Smooth muscle cell (in vitro differentiated cells): ENCODE results near the gene CRIP2. TPM values are rescaled to one million over a fixed set of nuclear protein-coding genes. Genes with fewer than 3 reads are reported as not detected.

ENCODE experiments used
- DNase-seq: peaks from one replicate; lab custom pipeline; 2025; ENCODE audit not compliant: unreplicated experiment; lab: John Stamatoyannopoulos, UW
- H2AFZ ChIP-seq: fragments of 200-600 bp; sonication (generic); 2 replicates; pipeline ENCODE4 v1.6.0; 2016; ENCODE audit warnings: antibody characterized with exemption, low read depth, mild to moderate bottlenecking
- H3F3A ChIP-seq: fragments of 200-600 bp; sonication (generic); 2 replicates; pipeline ENCODE4 v1.6.0; 2017; ENCODE audit warnings: antibody characterized with exemption, low read depth
- H3K27ac ChIP-seq: fragments of 200-600 bp; sonication (generic); 2 replicates; pipeline ENCODE4 v1.5.1; 2016; ENCODE audit warnings: low read depth, mild to moderate bottlenecking
- H3K27me3 ChIP-seq: fragments of 200-600 bp; sonication (generic); 2 replicates; pipeline ENCODE4 v1.6.1; 2016; ENCODE audit warnings: low read depth, mild to moderate bottlenecking
- H3K36me3 ChIP-seq: fragments of 200-600 bp; sonication (generic); 2 replicates; pipeline ENCODE4 v1.5.1; 2016; ENCODE audit warnings: low read depth
- H3K4me1 ChIP-seq: fragments of 200-600 bp; sonication (generic); 2 replicates; pipeline ENCODE4 v1.5.1; 2016; ENCODE audit warnings: low read depth
- H3K4me2 ChIP-seq: fragments of 200-600 bp; sonication (generic); 2 replicates; pipeline ENCODE4 v1.6.0; 2016; ENCODE audit warnings: mild to moderate bottlenecking
- H3K4me3 ChIP-seq: fragments of 200-600 bp; sonication (generic); 2 replicates; pipeline ENCODE4 v1.5.1; 2016; ENCODE audit warnings: mild to moderate bottlenecking
- H3K79me2 ChIP-seq: fragments of 200-600 bp; sonication (generic); 2 replicates; pipeline ENCODE4 v1.6.0; 2016; ENCODE audit warnings: low read depth, mild to moderate bottlenecking
- H3K9ac ChIP-seq: fragments of 200-600 bp; sonication (generic); 2 replicates; pipeline ENCODE4 v1.6.0; 2016; ENCODE audit warnings: low read depth
- H3K9me3 ChIP-seq: fragments of 200-600 bp; sonication (generic); replicated peaks from 2 replicates; pipeline ENCODE4 v1.5.1; 2016; ENCODE audit warnings: low read depth
- H4K20me1 ChIP-seq: fragments of 200-600 bp; sonication (generic); 2 replicates; pipeline ENCODE4 v1.6.0; 2016; ENCODE audit warnings: low read depth
- CTCF ChIP-seq: fragments of 200-600 bp; sonication (generic); IDR thresholded peaks from 2 replicates; pipeline ENCODE4 v1.5.1; 2017; ENCODE audit warnings: borderline replicate concordance, mild to moderate bottlenecking, antibody characterized with exemption; ENCODE audit not compliant: insufficient read depth, poor library complexity, severe bottlenecking
- WGBS: methylation state at CpG from one replicate; pipeline ENCODE4 v1.1.7; 2016; ENCODE audit warnings: low lambda C conversion rate; 5-methylcytosine and 5-hydroxymethylcytosine counted together
- polyA plus RNA-seq: library from polyadenylated mRNA; unstranded; fragments of >200 nt; fragmentation: Nextera tagmentation; extraction: Ambion mirVana; gene quantifications from 2 replicates; pipeline ENCODE4 v1.2.1, GENCODE V29; 2016
- total RNA-seq: library from RNA; depleted of rRNA; stranded (reverse); fragments of >200 nt; gene quantifications from 2 replicates; pipeline ENCODE4 v1.2.3, GENCODE V29; 2014

CRIP2 gene
- total and polyA plus RNA-seq, 2 experiments from 2014 or later = 14.1 to 38.1 TPM

GRCh38 chr14:105490267-105490571, 15.6 kb downstream of the CRIP2 start:
- H2AFZ ChIP-seq = peak overlapping the region; percentile 56
- 2% methylated on average over 30 of the region's 33 CpGs for whole genome bisulfite sequencing
- no peak for TF ChIP-seq CTCF

GRCh38 chr14:105490572-105491365, 16.1 kb downstream of the CRIP2 start, which contains the start of gene TEDC1:
TSS of gene TEDC1 (plus strand) at chr14:105491246. CDS start at chr14:105491376, 130 bp downstream.
- no peaks in the 10 kb centered on the region for H3K9me3 ChIP-seq
- no peaks in the 10 kb centered on the region for H3K36me3 ChIP-seq
- H3K27ac ChIP-seq = peak within 1 kb of the TSS; percentile 67
- peak; percentile 100 for DNase-seq
- peak within 1 kb of the TSS; percentile 99 for H3K4me2 ChIP-seq
- H3F3A ChIP-seq = no peaks in the 10 kb centered on the region
- no peaks in the 10 kb centered on the region for H3K79me2 ChIP-seq
- H3K4me3 ChIP-seq = peak within 1 kb of the TSS; percentile 76
- peaks cover 6% of the 10 kb centered on the region for H3K4me1 ChIP-seq
- peak; percentile 66 for TF ChIP-seq CTCF
- no peaks in the 10 kb centered on the region for H4K20me1 ChIP-seq
- H3K27me3 ChIP-seq = peaks cover 11% of the 10 kb centered on the region
- H2AFZ ChIP-seq = peak within 1 kb of the TSS; percentile 56
- H3K9ac ChIP-seq = peak within 1 kb of the TSS; percentile 85
- whole genome bisulfite sequencing = 14% methylated on average over 64 of the region's 94 CpGs

More at GRCh38 chr14:105490267-105490571, 15.6 kb downstream of the CRIP2 start:
- peaks cover 11% of the 10 kb centered on the region for H3K27me3 ChIP-seq
- no peaks in the 10 kb centered on the region for H4K20me1 ChIP-seq
- no peak for DNase-seq
- peak overlapping the region; percentile 99 for H3K4me2 ChIP-seq
- H3F3A ChIP-seq = no peaks in the 10 kb centered on the region
- no peaks in the 10 kb centered on the region for H3K79me2 ChIP-seq
- H3K9me3 ChIP-seq = no peaks in the 10 kb centered on the region
- peak overlapping the region; percentile 85 for H3K9ac ChIP-seq
- peak overlapping the region; percentile 67 for H3K27ac ChIP-seq
- H3K4me1 ChIP-seq = peaks cover 6% of the 10 kb centered on the region
- no peaks in the 10 kb centered on the region for H3K36me3 ChIP-seq
- H3K4me3 ChIP-seq = peak overlapping the region; percentile 76

GRCh38 chr14:105491366-105491973, 16.8 kb downstream of the CRIP2 start:
- DNase-seq = no peak

More at GRCh38 chr14:105491366-105491973, 16.8 kb downstream of the CRIP2 start:
- Histone ChIP-seq H3K79me2 (no peaks in the 10 kb centered on the region), H4K20me1 (no peaks in the 10 kb centered on the region), H3K4me1 (peaks cover 6% of the 10 kb centered on the region), H3K9ac (no peak overlapping the region), H3K27ac (no peak overlapping the region), H3K36me3 (no peaks in the 10 kb centered on the region), H3K4me2 (peak overlapping the region; percentile 77), H3K4me3 (peak overlapping the region; percentile 54), H3K27me3 (peaks cover 7% of the 10 kb centered on the region), H3K9me3 (no peaks in the 10 kb centered on the region), H3F3A (no peaks in the 10 kb centered on the region), H2AFZ (no peak overlapping the region)
- TF ChIP-seq CTCF = no peak
- WGBS = 57% methylated on average over 31 of the region's 53 CpGs
